ENCODE data around the gene NSA2.
"Not testable (repeated sequence)": the region's sequence is repeated elsewhere in the genome, so short reads cannot be mapped to it uniquely, and the experiment has no call there.

The NSA2 gene

DNA sequence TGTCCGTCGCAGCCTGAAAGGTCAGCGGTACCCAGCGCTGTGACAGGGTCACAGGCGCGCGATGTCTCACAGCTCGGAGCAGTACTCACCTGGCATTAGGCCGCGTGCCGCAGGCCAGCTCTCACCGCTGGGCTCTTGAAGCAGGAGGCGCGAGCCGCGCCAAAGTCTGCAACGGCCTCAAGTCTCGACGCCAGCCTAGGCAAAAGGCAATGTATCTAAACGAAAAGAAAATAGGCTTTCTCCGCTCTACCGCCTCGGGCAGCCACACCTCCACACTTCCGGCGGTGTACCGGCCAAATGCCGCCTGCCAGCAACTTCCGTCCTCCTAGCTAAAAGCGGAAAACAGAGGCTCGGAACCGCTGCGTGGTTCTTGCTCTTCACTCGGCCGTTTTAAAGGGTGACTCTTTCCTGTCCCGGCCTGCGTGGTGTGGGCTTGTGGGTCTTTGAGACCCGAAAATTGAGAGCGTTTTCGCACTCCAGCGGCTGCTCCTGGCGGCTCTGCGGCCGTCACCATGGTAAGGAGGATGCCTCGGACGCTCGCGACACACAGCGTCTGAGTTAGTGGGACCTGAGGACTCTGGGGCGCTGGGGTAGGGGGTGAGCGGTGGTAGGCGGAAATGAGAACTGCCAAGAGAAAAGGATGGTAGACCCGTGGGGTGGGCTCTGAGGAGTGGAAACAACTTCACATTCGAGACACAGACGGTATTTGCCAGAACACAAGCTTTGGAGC is at the start of gene NSA2, which contains the start of gene GFM2:
Gene NSA2 (plus strand): TSS at position 401 of the 730 bp plus-strand sequence. CDS start 112 bp downstream, at position 513.
Gene GFM2 (minus strand): TSS at position 269 of the 730 bp plus-strand sequence. CDS start 3,375 bp downstream, outside the sequence.
- DNase-seq = peak; percentile 93

GRCh38 chr5:74717596-74717995 is 49.5 kb upstream of the NSA2 start:
- no peak for DNase-seq

- no peak for DNase-seq
Measured at GRCh38 chr5:74722271-74722670, 44.8 kb upstream of the NSA2 start.

- no peak for DNase-seq
Measured at GRCh38 chr5:74725331-74725730, 41.7 kb upstream of the NSA2 start.

- DNase-seq = no peak
Measured at GRCh38 chr5:74736759-74737158, 30.3 kb upstream of the NSA2 start.

DNA sequence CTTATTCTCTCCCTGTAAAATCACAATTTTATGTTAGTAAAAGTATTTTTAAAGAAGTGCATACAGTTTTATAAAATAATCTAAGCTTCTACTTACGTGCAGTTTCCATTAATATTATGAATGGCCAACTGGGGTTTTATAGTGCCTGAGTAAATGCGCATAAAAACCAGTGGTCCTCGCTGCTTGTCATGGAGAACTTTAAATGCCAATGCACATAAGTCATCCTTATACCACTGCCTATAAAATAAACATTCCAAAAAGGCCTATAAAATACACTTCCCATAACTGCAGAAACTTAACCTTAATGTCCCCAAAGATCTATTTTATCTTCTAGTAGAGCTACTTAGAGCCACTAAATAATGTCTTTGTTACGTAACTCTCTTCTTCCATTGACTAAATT is 28.6 kb upstream of the NSA2 start:
- no peak for DNase-seq

GRCh38 chr5:74748742-74749141 is 18.3 kb upstream of the NSA2 start:
- not testable (repeated sequence) for DNase-seq

- no peak for DNase-seq
Measured at GRCh38 chr5:74761241-74761640, 5.8 kb upstream of the NSA2 start.

DNA sequence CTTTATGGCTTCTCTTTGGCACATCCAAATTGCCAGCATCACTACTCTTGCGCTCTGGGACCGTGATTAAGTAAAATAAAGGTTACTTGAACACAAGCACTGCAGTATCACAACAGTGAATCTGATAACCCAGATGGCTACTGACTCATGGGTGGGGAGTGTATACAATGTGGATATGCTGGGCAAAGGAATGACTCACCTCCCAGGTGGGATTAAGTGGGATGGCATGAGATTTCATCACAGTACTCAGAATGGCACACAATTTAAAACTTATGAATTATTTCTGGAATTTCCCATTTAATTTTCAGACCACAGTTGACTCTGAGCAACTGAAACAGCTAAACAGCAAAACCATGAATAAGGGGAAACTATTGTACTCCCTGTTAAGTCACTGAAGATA is 4.5 kb upstream of the NSA2 start:
- peak; percentile 32 for DNase-seq

GRCh38 chr5:74763504-74763903 is 3.5 kb upstream of the NSA2 start:
- no peak for DNase-seq

DNA sequence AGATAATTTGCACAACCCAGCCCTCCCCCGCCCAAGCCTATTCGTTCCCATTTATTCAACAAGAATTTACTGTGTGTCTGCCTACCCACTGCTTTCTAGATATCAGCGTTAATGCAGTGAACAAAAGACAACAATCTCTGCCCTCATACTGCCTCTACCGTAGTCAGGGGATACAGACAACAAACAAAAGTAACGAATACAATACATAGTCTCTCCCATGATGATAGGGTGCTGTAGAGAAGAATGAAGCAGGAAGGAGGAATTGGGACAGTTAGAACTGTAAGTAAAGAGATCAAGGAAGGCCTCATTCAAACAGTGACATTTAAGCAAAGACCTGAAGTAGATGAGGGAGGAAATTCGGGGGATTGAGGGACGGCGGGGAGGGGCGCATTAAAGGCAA is 1.8 kb upstream of the NSA2 start:
- DNase-seq = no peak

DNA sequence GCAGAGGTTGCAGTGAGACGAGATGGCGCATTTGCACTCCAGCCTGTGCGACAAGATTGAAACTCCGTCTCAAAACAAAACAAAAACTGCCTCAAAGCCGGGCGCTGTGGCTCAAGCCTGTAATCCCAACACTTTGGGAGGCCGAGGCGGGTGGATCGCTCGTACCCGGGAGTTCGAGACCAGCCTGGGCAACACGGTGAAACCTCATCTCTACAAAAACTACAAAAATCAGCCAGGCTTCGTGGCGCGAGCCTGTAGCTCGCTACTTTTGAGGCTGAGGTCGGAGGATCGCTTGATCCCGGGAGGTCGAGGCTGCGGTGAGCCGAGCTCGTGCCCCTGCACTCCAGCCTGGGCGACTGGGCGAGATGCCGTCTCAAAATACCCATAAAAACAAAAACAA is 1.1 kb upstream of the NSA2 start:
- no peak for DNase-seq

DNA sequence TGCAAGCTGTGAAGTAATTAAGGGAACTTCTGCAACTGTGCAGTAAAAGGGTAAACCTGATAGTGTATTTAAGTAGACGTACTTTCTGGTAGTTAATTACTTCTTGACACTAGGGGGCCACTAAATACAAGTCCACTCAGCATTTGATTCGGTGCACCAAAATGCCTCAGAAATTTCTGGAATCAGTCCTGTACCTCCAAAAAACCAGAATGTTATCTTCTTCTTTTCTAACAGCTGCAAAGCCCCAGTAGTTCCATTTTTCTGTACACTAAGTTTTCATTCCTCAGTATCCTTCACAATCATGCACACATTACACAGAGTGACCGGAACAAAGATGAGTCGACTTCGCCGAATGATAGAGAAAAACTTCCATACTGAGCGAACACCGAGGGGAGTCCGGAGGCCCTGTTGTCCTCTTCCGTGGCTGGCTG is 616 bp upstream of the NSA2 start:
- peak; percentile 8 for DNase-seq

GRCh38 chr5:74767579-74767913 is 497 bp downstream of the NSA2 start:
- DNase-seq = no peak

GRCh38 chr5:74772359-74772758 is 5.3 kb downstream of the NSA2 start:
- DNase-seq = no peak

DNA sequence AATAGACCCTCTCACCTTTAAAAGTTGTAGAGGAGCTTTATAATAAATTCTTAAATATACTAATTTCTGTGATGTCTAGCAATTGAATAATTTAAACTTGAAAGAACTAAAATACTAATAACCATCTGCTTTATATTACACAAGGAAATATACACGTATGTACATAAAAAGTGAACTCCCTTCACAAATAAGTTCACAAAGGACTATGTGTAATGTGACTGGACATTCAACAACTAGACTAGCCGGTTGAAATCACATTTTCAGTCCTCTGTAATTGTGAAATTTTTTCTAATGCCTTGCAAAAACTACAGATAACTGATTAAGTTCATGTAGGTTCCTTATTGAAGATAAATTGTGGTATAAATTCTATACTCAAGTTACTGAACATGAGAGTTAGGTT is 11.6 kb downstream of the NSA2 start:
- DNase-seq = no peak

DNA sequence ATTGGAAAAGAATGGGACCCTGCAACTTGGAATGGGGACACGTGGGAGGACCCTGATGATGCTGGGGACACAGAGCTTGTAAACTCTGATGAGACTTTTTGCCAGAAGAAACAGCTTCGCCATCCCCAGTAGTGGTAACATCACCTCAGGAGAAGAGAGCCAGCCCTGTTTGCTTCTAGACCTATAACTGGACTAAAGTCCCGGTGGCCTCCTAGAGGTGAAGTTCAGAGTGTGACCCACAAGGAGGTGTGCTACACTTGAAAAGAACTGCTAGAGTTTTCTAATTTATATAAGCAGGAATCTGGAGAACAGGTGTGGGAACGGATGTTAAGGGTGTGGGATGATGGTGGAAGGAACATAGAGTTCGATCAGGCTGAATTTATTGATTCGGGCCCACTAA is 19.8 kb downstream of the NSA2 start:
- no peak for DNase-seq

GRCh38 chr5:74787424-74787823 is 20.4 kb downstream of the NSA2 start:
- DNase-seq = no peak

GRCh38 chr5:74791669-74792068 is 24.6 kb downstream of the NSA2 start:
- DNase-seq = not testable (repeated sequence)

GRCh38 chr5:74798977-74799911 is 32.2 kb downstream of the NSA2 start:
- no peak for DNase-seq

GRCh38 chr5:74801197-74801596 is 34.1 kb downstream of the NSA2 start:
- no peak for DNase-seq

DNA sequence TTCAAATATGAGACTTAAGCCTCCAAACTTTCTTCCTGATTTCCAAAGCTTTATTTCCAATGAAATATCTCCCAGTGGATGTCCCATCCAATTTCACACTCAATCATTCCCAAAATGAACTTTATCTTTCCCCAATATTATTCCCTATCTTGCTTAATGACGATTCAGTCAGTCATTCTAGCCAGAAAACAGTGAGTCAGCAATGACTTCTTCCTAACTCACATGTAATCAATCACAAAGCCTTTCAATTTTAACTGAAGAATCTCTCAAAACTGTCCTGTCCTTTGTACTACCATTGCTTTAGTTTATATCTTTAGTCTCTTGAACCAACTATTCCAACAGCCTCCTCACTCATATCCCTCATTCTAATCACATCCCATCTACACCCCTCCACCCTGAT is 34.9 kb downstream of the NSA2 start:
- no peak for DNase-seq

DNA sequence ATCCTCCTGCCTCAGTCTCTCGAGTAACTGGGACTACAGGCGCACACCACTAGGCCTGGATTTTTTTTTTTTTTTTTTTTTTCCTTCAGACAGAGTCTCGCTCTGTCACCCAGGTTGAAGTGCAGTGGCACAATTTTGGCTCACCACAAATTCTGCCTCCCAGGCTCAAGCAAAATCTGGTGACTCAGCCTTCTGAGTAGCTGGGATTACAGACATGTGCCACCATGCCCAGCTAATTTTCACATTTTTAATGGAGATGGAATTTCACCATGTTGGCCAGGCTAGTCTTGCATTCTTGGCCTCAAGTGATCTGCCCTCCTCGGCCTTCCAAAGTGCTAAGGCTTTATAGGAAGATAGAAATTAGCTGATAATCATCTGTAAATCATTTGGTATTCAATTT is 43.9 kb downstream of the NSA2 start:
- DNase-seq = no peak

DNA sequence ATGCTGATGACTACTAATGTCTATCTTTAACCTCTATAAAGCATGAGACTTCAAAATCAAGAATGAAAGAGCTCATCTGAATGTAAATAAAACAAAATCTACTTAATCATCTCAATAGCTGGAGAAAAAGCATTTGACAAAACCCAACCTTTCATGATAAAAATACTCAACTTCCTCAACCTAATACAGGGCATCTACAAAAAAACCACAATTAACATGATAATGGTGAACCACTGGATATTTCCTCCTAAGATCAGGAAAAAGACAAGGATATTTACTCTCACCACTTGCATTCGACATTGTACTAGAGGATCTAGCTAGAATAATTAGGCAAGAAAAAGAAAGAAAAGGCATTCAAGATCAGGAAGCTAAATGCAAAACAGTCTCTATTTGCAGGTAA is 49.8 kb downstream of the NSA2 start:
- no peak for DNase-seq
